H9 (cell line): ENCODE results near the gene DTYMK. TPM values are rescaled to one million over a fixed set of nuclear protein-coding genes. Genes with fewer than 3 reads are reported as not detected.

Experiments used
- DNase-seq: peaks from one replicate; pipeline ENCODE4 v3.0.0-alpha.2; 2017
- H2AFZ ChIP-seq: one replicate; pipeline ENCODE4 v1.6.1; 2013; ENCODE audit warnings: mild to moderate bottlenecking, low read length, control low read depth, moderate library complexity
- H2AK5ac ChIP-seq: 2 replicates; pipeline ENCODE4 v1.6.1; 2013; ENCODE audit warnings: low read length, control low read depth, mixed read lengths; ENCODE audit not compliant: insufficient read length
- H2BK120ac ChIP-seq: one replicate; pipeline ENCODE4 v1.6.1; 2013; ENCODE audit warnings: low read depth, mild to moderate bottlenecking, low read length, control low read depth, inconsistent platforms; ENCODE audit not compliant: poor library complexity, severe bottlenecking
- H2BK12ac ChIP-seq: 2 replicates; pipeline ENCODE4 v1.6.1; 2013; ENCODE audit warnings: low read length, control low read depth, mixed read lengths, low read depth; ENCODE audit not compliant: insufficient read length
- H2BK15ac ChIP-seq: 2 replicates; pipeline ENCODE4 v1.6.1; 2013; ENCODE audit warnings: low read depth, low read length, control low read depth
- H2BK20ac ChIP-seq: one replicate; pipeline ENCODE4 v1.6.1; 2013; ENCODE audit warnings: low read depth, mild to moderate bottlenecking, low read length, control low read depth, inconsistent platforms; ENCODE audit not compliant: poor library complexity, severe bottlenecking
- H2BK5ac ChIP-seq: 2 replicates; pipeline ENCODE4 v1.6.1; 2013; ENCODE audit warnings: low read length, control low read depth, mixed read lengths; ENCODE audit not compliant: insufficient read length
- H3K14ac ChIP-seq: 2 replicates; pipeline ENCODE4 v1.6.1; 2013; ENCODE audit warnings: low read length, control low read depth; ENCODE audit not compliant: insufficient read depth
- H3K18ac ChIP-seq: 2 replicates; pipeline ENCODE4 v1.6.1; 2013; ENCODE audit warnings: low read depth, mild to moderate bottlenecking, mixed read lengths, low read length, control low read depth; ENCODE audit not compliant: insufficient read length
- H3K23ac ChIP-seq: 2 replicates; pipeline ENCODE4 v1.6.1; 2013; ENCODE audit warnings: low read length, control low read depth, mixed read lengths, low read depth; ENCODE audit not compliant: insufficient read length
- H3K23me2 ChIP-seq: 2 replicates; pipeline ENCODE4 v1.6.1; 2013; ENCODE audit warnings: low read depth, mild to moderate bottlenecking, mixed read lengths, low read length, control low read depth; ENCODE audit not compliant: insufficient read length, poor library complexity, severe bottlenecking
- H3K27ac ChIP-seq: 2 replicates; pipeline ENCODE4 v1.5.1; 2013; ENCODE audit warnings: low read length, control low read depth, mixed read lengths, low read depth; ENCODE audit not compliant: insufficient read length
- H3K27me3 ChIP-seq: 2 replicates; pipeline ENCODE4 v1.6.1; 2013; ENCODE audit warnings: low read length, control low read depth, inconsistent platforms; ENCODE audit not compliant: insufficient read depth
- H3K4ac ChIP-seq: 2 replicates; pipeline ENCODE4 v1.6.1; 2013; ENCODE audit warnings: low read depth, mild to moderate bottlenecking, control low read depth, inconsistent platforms, low read length, moderate library complexity
- H3K4me1 ChIP-seq: 2 replicates; pipeline ENCODE4 v1.6.1; 2013; ENCODE audit warnings: low read length, control low read depth, inconsistent platforms; ENCODE audit not compliant: insufficient read depth
- H3K4me2 ChIP-seq: 2 replicates; pipeline ENCODE4 v1.6.1; 2013; ENCODE audit warnings: low read length, control low read depth, mixed read lengths; ENCODE audit not compliant: insufficient read length, insufficient read depth
- H3K56ac ChIP-seq: 2 replicates; pipeline ENCODE4 v1.6.1; 2013; ENCODE audit warnings: low read depth, mild to moderate bottlenecking, mixed read lengths, low read length, control low read depth; ENCODE audit not compliant: insufficient read length
- H3K79me1 ChIP-seq: 2 replicates; pipeline ENCODE4 v1.6.1; 2013; ENCODE audit warnings: low read depth, mild to moderate bottlenecking, moderate library complexity, low read length, control low read depth, inconsistent platforms; ENCODE audit not compliant: insufficient read depth, poor library complexity, severe bottlenecking
- H3K79me2 ChIP-seq: 2 replicates; pipeline ENCODE4 v1.6.1; 2013; ENCODE audit warnings: low read length, control low read depth, inconsistent platforms; ENCODE audit not compliant: insufficient read depth
- H3K9ac ChIP-seq: 2 replicates; pipeline ENCODE4 v1.6.1; 2013; ENCODE audit warnings: low read length, control low read depth, mixed read lengths; ENCODE audit not compliant: insufficient read length; ENCODE audit errors: extremely low read depth
- H3K9me3 ChIP-seq: one replicate; pipeline ENCODE4 v1.6.1; 2013; ENCODE audit warnings: low read depth, low read length, inconsistent platforms; ENCODE audit not compliant: control insufficient read depth
- H3T11ph ChIP-seq: one replicate; pipeline ENCODE4 v1.6.1; 2013; ENCODE audit warnings: mild to moderate bottlenecking, low read length, control low read depth, inconsistent platforms
- H4K20me1 ChIP-seq: one replicate; pipeline ENCODE4 v1.6.1; 2013; ENCODE audit not compliant: control insufficient read depth, insufficient read length, insufficient read depth
- H4K5ac ChIP-seq: 2 replicates; pipeline ENCODE4 v1.6.1; 2013; ENCODE audit warnings: low read depth, mild to moderate bottlenecking, mixed read lengths, low read length, control low read depth; ENCODE audit not compliant: insufficient read length
- H4K8ac ChIP-seq: replicated peaks from 2 replicates; pipeline ENCODE4 v1.6.1; 2013; ENCODE audit warnings: low read length, control low read depth, mixed read lengths, low read depth; ENCODE audit not compliant: insufficient read length
- H4K91ac ChIP-seq: 2 replicates; pipeline ENCODE4 v1.6.1; 2013; ENCODE audit warnings: low read depth, mild to moderate bottlenecking, moderate library complexity, mixed read lengths, low read length, control low read depth; ENCODE audit not compliant: insufficient read length
- H3K27ac Mint-ChIP-seq, 3 experiments: 2 replicates in 2 of 3; 3 replicates in 1 of 3; pipeline ENCODE4 v1.8.0; 2020 to 2021; ENCODE audit warnings: mixed read lengths in 3 of 3, mild to moderate bottlenecking in 1 of 3, moderate library complexity in 1 of 3
- H3K27me3 Mint-ChIP-seq: 2 replicates; pipeline ENCODE4 v1.8.0; 2021; ENCODE audit warnings: low read depth, mild to moderate bottlenecking, moderate library complexity, mixed read lengths
- H3K36me3 Mint-ChIP-seq, 3 experiments: 2 replicates in 2 of 3; 3 replicates in 1 of 3; pipeline ENCODE4 v1.8.0; 2020 to 2021; ENCODE audit warnings: low read depth in 3 of 3, mixed read lengths in 3 of 3; ENCODE audit not compliant: insufficient read depth in 1 of 3
- H3K4me1 Mint-ChIP-seq, 2 experiments: 2 replicates each; pipeline ENCODE4 v1.8.0; 2020; ENCODE audit warnings: mixed read lengths in 2 of 2
- H3K4me3 Mint-ChIP-seq, 2 experiments: 2 replicates in 1 of 2; 3 replicates in 1 of 2; pipeline ENCODE4 v1.8.0; 2020 to 2021; ENCODE audit warnings: mild to moderate bottlenecking in 2 of 2, mixed read lengths in 2 of 2, moderate library complexity in 1 of 2
- H3K9me3 Mint-ChIP-seq, 2 experiments: 2 replicates in 1 of 2; 3 replicates in 1 of 2; pipeline ENCODE4 v1.8.0; 2020; ENCODE audit warnings: mild to moderate bottlenecking in 2 of 2, mixed read lengths in 2 of 2, moderate library complexity in 1 of 2
- WGBS: extraction: QIAGEN DNeasy Blood & Tissue Kit; methylation state at CpG from one replicate; pipeline ENCODE4 v1.1.7; 2013; ENCODE audit warnings: missing lambda C conversion rate, low lambda C conversion rate, mixed read lengths; ENCODE audit not compliant: insufficient read length; ENCODE audit errors: extremely low coverage; 5-methylcytosine and 5-hydroxymethylcytosine counted together
- total RNA-seq: library from RNA; stranded (reverse); gene quantifications from 2 replicates; pipeline ENCODE4 v1.2.1, GENCODE V29; 2021
- TF ChIP-seq, protein P1 (sequence below): fragments of 200-600 bp; sonication (generic); conservative IDR thresholded peaks from 3 replicates; pipeline ENCODE4 v1.8.0; 2021; ENCODE audit warnings: antibody characterized with exemption, mild to moderate bottlenecking

DTYMK gene
- total RNA-seq, 1 experiment from 2014 or later: 76.0 TPM

DNA sequence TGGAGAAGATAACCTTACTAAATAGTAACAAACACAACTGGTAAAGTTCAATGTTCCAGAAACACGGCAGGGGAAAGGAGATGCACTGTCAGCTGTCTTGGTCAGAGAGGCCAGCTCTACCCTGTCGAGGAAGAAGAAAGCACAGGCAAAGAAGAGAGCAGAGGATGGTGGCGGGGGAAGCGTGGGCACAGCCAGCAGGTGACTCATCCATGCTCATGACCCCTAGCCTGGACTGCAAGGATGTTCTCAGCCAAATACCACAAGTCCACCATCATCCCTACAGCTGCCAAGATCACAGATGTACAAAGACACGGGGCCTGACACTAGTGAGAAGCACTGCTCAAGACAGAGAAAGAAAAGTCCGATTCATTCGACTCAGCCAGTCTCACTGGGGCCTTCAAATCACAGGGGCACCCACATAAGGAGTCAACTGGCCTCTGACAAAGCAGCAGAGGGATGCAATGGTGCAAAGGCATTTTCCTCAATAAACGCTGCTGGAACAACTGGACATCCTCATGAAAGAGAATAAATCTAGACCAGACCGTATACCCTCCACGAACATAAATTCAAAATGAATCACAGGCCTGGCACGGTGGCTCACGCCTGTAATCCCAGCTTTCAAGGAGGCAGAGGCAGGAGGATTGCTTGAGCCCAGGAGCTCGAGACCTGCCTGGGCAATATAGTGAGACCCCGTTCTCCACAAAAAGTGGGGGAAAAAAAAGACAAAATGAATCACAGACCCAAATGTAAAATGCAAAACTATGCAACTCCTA, 5.6 kb downstream of the DTYMK start:
- peaks cover 41 to 90% (median 84%) of the 10 kb centered on the region in 3 experiments for H3K36me3 Mint-ChIP-seq
- Histone ChIP-seq H2BK5ac (no peak overlapping the region), H3K4ac (no peak overlapping the region), H3K9ac (no peak overlapping the region), H3K56ac (no peak overlapping the region), H2BK12ac (no peak overlapping the region), H4K8ac (no peak overlapping the region), H3K4me1 (no peaks in the 10 kb centered on the region), H2BK15ac (no peak overlapping the region), H3K27ac (no peak overlapping the region), H4K91ac (no peak overlapping the region), H3K79me1 (no peaks in the 10 kb centered on the region), H4K20me1 (no peaks in the 10 kb centered on the region), H2BK120ac (no peak overlapping the region), H3K9me3 (no peaks in the 10 kb centered on the region), H3K4me2 (no peak overlapping the region), H3K27me3 (no peaks in the 10 kb centered on the region), H3K79me2 (peaks cover 4% of the 10 kb centered on the region; the same call in 1 of the 2 replicates), H3K23ac (no peak overlapping the region), H2AK5ac (no peak overlapping the region), H4K5ac (no peak overlapping the region), H3K18ac (no peak overlapping the region), H3T11ph (no peak overlapping the region), H3K23me2 (no peaks in the 10 kb centered on the region), H2BK20ac (no peak overlapping the region), H2AFZ (no peak overlapping the region), H3K14ac (no peak overlapping the region)
- no peak for DNase-seq
- no peak overlapping the region for H3K27ac Mint-ChIP-seq
- H3K27me3 Mint-ChIP-seq: no peaks in the 10 kb centered on the region
- H3K4me3 Mint-ChIP-seq: no peak overlapping the region
- WGBS: no CpG with 5 or more reads among the region's 14 CpGs
- peaks cover 5 to 7% of the 10 kb centered on the region in 2 experiments for H3K4me1 Mint-ChIP-seq
- peaks cover 0 to 1% of the 10 kb centered on the region in 2 experiments; a peak in 1 of 5 replicates for H3K9me3 Mint-ChIP-seq
- TF ChIP-seq, protein P1, sequence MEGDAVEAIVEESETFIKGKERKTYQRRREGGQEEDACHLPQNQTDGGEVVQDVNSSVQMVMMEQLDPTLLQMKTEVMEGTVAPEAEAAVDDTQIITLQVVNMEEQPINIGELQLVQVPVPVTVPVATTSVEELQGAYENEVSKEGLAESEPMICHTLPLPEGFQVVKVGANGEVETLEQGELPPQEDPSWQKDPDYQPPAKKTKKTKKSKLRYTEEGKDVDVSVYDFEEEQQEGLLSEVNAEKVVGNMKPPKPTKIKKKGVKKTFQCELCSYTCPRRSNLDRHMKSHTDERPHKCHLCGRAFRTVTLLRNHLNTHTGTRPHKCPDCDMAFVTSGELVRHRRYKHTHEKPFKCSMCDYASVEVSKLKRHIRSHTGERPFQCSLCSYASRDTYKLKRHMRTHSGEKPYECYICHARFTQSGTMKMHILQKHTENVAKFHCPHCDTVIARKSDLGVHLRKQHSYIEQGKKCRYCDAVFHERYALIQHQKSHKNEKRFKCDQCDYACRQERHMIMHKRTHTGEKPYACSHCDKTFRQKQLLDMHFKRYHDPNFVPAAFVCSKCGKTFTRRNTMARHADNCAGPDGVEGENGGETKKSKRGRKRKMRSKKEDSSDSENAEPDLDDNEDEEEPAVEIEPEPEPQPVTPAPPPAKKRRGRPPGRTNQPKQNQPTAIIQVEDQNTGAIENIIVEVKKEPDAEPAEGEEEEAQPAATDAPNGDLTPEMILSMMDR: no peak
